Glutamatergic neuron (in vitro differentiated cells): ENCODE measurements around the gene KLHL4. TPM values are rescaled to one million over a fixed set of nuclear protein-coding genes. Genes with fewer than 3 reads are reported as not detected.
"Not testable (repeated sequence)": the region's sequence is repeated elsewhere in the genome, so short reads cannot be mapped to it uniquely, and the experiment has no call there.

Experiments
- DNase-seq: peaks from one replicate; pipeline ENCODE4 v3.0.0; 2022
- H3K27ac Mint-ChIP-seq: one replicate; pipeline ENCODE4 v1.8.0; 2020; ENCODE audit warnings: mild to moderate bottlenecking, mixed read lengths, inconsistent platforms; ENCODE audit not compliant: unreplicated experiment
- H3K27me3 Mint-ChIP-seq: one replicate; pipeline ENCODE4 v1.8.0; 2020; ENCODE audit warnings: mild to moderate bottlenecking, moderate library complexity, mixed read lengths, inconsistent platforms; ENCODE audit not compliant: unreplicated experiment
- H3K36me3 Mint-ChIP-seq: one replicate; pipeline ENCODE4 v1.8.0; 2020; ENCODE audit warnings: mild to moderate bottlenecking, mixed read lengths, inconsistent platforms; ENCODE audit not compliant: unreplicated experiment
- H3K4me1 Mint-ChIP-seq: one replicate; pipeline ENCODE4 v1.8.0; 2020; ENCODE audit warnings: mild to moderate bottlenecking, low read depth, mixed read lengths, inconsistent platforms; ENCODE audit not compliant: unreplicated experiment
- H3K4me3 Mint-ChIP-seq: one replicate; pipeline ENCODE4 v1.8.0; 2020; ENCODE audit warnings: mild to moderate bottlenecking, mixed read lengths, inconsistent platforms; ENCODE audit not compliant: unreplicated experiment
- H3K9me3 Mint-ChIP-seq: one replicate; pipeline ENCODE4 v1.8.0; 2020; ENCODE audit warnings: mild to moderate bottlenecking, moderate library complexity, mixed read lengths, inconsistent platforms; ENCODE audit not compliant: unreplicated experiment
- total RNA-seq: library from RNA; stranded (reverse); fragmentation: NEBNext Ultra II Directional; extraction: Animal tissue kit (Norgen Biotek cat#: 25700); gene quantifications from one replicate; pipeline ENCODE4 v1.2.1, GENCODE V29; 2021; ENCODE audit not compliant: unreplicated experiment
- TF ChIP-seq, protein P1 (sequence below): fragments of 200-600 bp; sonication (generic); IDR thresholded peaks from one replicate; pipeline ENCODE4 v1.5.0; 2021; ENCODE audit not compliant: partially characterized antibody, unreplicated experiment

The KLHL4 gene
- total RNA-seq, 1 donor from 2014 or later = 39.9 TPM

DNA sequence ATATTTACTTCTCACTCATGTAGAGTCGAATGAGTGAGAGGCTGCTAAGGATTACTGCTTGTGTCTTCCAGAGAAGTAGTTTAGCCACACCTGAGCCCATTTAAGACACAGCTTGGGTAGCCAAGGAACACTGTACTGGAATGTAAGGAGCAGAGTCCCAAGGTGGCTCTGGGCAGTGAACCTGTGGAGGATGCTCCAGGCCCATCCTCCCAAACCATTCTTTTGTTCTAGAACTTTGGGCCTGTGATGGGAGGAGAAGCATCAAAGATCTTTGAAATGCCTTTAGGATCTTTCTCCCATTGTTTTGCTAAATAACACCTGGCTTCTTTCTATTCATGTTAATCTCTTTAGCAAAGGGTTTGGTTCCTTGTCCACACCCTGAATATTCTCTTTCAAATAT, 162.2 kb downstream of the KLHL4 start:
- TF ChIP-seq, protein P1, sequence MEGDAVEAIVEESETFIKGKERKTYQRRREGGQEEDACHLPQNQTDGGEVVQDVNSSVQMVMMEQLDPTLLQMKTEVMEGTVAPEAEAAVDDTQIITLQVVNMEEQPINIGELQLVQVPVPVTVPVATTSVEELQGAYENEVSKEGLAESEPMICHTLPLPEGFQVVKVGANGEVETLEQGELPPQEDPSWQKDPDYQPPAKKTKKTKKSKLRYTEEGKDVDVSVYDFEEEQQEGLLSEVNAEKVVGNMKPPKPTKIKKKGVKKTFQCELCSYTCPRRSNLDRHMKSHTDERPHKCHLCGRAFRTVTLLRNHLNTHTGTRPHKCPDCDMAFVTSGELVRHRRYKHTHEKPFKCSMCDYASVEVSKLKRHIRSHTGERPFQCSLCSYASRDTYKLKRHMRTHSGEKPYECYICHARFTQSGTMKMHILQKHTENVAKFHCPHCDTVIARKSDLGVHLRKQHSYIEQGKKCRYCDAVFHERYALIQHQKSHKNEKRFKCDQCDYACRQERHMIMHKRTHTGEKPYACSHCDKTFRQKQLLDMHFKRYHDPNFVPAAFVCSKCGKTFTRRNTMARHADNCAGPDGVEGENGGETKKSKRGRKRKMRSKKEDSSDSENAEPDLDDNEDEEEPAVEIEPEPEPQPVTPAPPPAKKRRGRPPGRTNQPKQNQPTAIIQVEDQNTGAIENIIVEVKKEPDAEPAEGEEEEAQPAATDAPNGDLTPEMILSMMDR = no peak
- peaks cover 3% of the 10 kb centered on the region for H3K27me3 Mint-ChIP-seq
- H3K9me3 Mint-ChIP-seq = no peaks in the 10 kb centered on the region
- no peak for DNase-seq
- no peaks in the 10 kb centered on the region for H3K4me1 Mint-ChIP-seq
- no peaks in the 10 kb centered on the region for H3K36me3 Mint-ChIP-seq
- H3K27ac Mint-ChIP-seq = no peak overlapping the region
- no peak overlapping the region for H3K4me3 Mint-ChIP-seq

DNA sequence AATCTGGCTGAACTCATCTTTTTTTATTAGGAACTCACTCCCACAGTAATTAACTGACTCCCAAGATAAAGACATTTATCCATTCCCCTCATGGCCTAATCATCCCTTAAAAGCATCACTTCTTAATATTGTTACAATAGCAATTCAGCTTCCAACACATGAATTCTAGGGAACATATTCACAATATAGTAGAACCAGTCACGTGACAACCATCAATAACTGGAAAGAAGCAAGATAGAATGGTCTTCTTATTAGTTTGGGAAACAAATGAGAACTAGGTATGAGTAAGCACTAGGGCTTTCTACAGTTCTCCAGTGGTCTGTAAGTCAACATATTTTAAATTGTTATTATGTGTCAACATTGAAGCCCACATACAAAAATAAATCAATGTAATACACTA, 170.1 kb downstream of the KLHL4 start:
- H3K36me3 Mint-ChIP-seq = peaks cover 5% of the 10 kb centered on the region
- H3K4me3 Mint-ChIP-seq = no peak overlapping the region
- H3K27me3 Mint-ChIP-seq = peaks cover 1% of the 10 kb centered on the region
- TF ChIP-seq, protein P1 = no peak
- H3K27ac Mint-ChIP-seq = no peak overlapping the region
- DNase-seq = no peak
- peaks cover 1% of the 10 kb centered on the region for H3K9me3 Mint-ChIP-seq
- no peaks in the 10 kb centered on the region for H3K4me1 Mint-ChIP-seq

DNA sequence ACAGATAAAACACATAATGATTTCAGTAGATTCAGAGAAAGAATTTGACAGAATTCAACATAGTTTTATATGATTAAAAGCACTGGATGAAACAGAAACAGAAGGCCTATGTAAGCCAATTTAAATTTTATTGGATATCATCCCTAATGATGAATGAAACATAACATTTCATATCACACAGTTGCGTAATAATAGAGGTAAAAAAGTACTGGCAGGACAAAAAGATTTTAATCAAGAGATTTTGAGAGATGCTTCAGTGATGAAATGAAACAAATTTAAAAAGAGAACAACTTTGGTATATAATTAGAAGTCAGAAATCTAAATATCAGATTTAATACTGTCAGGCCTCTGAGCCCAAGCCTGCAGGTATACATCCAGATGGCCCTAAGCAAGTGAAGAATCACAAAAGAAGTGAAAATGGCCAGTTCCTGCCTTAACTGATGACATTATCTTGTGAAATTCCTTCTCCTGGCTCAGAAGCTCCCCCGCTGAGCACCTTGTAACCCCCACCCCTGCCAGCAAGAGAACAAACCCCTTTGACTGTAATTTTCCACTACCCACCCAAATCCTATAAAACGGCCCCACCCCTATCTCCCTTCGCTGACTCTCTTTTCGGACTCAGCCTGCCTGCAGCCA, 170.6 kb downstream of the KLHL4 start:
- H3K27ac Mint-ChIP-seq, H3K36me3 Mint-ChIP-seq: not testable (repeated sequence)

DNA sequence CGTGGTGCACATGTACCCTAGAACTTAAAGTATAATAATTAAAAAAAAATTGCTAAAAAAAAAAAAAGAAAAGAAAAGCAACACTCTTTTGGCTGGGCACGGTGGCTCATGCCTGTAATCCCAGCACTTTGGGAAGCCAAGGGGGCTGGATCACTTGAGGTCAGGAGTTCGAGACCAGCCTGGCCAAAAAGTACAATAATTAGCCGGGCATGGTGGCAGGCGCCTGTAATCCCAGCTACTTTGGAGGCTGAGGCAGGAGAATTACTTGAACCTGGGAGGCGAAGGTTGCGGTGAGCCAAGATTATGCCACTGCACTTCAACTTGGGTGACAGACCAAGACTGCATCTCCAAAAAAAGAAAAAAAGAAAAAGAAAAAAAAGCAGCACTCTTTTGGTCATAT, 171.6 kb downstream of the KLHL4 start:
- not testable (repeated sequence) for H3K4me3 Mint-ChIP-seq, H3K27ac Mint-ChIP-seq, DNase-seq, H3K4me1 Mint-ChIP-seq, H3K27me3 Mint-ChIP-seq, H3K9me3 Mint-ChIP-seq, H3K36me3 Mint-ChIP-seq

More for the DNA sequence above, 170.6 kb downstream of the KLHL4 start:
- H3K27me3 Mint-ChIP-seq, H3K4me3 Mint-ChIP-seq, H3K4me1 Mint-ChIP-seq, DNase-seq, H3K9me3 Mint-ChIP-seq: not testable (repeated sequence)

DNA sequence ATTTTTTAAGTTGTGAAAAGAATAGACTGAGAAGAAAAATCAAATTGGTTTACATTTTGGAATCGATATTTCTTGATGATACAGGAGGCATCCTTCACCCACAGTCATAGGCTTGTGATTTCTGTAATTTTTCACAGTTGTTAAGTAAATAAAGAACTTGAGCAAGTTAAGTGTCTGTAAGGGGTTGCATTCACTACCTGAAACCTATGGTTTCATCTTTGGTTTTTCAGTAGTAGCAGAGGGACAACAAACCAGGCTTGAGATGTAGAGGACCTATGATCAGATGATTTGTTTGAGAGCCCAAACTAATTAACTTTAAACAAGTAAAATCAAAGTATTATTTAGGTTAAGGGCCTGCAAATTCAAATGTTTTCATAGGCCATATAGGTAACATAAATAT, 175.6 kb downstream of the KLHL4 start:
- DNase-seq = no peak
- H3K27me3 Mint-ChIP-seq = no peaks in the 10 kb centered on the region
- H3K4me3 Mint-ChIP-seq = no peak overlapping the region
- no peak overlapping the region for H3K27ac Mint-ChIP-seq
- H3K4me1 Mint-ChIP-seq = no peaks in the 10 kb centered on the region
- peaks cover 5% of the 10 kb centered on the region for H3K36me3 Mint-ChIP-seq
- H3K9me3 Mint-ChIP-seq = no peaks in the 10 kb centered on the region
- TF ChIP-seq, protein P1 = no peak

DNA sequence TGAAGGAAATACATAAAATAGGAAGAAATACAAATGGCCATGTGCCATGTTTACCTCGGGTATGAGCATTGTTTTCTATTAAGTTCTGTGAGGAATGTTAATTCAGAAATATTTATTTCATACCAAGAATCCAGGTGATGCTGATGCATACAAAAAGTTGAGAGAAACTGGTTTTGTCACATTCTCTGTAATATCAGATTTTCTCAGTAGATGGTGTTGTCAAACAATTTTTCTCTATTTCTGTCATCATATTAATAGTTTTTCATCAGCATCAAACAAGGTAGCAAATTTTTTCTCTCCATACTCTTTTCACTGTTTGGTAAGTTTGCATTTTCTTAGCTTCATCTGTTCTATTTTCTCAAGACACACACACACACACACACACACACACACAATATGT, 179.8 kb downstream of the KLHL4 start:
- DNase-seq = no peak
- no peaks in the 10 kb centered on the region for H3K9me3 Mint-ChIP-seq
- no peaks in the 10 kb centered on the region for H3K27me3 Mint-ChIP-seq
- H3K4me3 Mint-ChIP-seq = no peak overlapping the region
- TF ChIP-seq, protein P1 = no peak
- no peaks in the 10 kb centered on the region for H3K36me3 Mint-ChIP-seq
- H3K4me1 Mint-ChIP-seq = no peaks in the 10 kb centered on the region
- no peak overlapping the region for H3K27ac Mint-ChIP-seq
